ENCODE results near the gene GNG7.
"Not testable (repeated sequence)": the region's sequence is repeated elsewhere in the genome, so short reads cannot be mapped to it uniquely, and the experiment has no call there.

Gene GNG7

DNA sequence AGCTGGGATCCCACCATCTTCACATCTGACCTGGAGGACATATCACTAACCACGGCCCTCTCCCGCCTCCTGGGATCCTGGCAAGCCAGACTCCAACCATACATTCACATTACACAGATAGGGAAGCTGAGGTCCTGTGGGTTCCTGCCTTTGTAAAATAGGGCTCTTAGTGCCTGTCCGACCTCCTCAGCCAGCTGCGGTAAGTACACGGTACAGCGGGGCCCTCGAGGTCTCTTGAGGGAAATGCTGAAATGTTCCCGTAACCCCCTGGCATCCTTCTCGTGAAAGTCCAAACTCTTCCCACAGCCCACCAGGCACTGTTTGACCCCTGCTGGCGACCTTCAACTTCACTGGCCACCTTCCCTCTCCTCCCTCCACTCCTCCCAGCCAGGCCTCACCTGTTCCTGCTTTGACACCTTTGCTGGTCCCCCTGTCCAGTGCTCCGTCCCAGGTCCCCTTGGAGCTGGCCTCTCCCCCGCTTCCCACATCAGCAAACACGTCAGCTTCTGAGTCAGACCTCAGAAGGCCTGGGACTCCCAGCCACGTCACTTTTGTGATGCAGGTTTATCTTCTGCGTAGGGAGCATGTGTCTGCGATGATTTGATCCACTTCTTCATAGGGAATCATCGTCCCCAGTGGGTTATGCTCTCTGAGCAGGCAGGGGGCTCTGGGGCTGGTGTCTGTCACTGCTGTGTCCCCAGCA is 8.8 kb upstream of the GNG7 start:
- DNase-seq = no peak

DNA sequence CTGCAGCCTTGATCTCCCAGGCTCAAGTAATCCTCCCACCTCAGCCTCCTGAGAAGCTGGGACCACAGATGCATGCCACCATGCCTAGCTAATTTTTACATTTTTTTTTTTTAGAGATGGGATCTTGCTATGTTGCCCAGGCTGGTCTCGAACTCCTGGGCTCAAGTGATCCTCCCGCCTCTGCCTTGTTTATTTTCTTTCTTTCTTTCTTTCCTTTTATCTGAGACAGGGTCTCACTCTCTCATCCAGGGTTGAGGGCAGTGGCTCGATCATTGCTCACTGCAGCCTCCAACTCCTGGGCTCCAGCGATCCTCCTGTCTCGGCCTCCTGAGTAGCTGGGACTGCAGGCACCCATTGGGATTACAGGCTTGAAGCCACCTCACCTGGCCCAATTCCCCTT is 3.8 kb upstream of the GNG7 start:
- DNase-seq = no peak

DNA sequence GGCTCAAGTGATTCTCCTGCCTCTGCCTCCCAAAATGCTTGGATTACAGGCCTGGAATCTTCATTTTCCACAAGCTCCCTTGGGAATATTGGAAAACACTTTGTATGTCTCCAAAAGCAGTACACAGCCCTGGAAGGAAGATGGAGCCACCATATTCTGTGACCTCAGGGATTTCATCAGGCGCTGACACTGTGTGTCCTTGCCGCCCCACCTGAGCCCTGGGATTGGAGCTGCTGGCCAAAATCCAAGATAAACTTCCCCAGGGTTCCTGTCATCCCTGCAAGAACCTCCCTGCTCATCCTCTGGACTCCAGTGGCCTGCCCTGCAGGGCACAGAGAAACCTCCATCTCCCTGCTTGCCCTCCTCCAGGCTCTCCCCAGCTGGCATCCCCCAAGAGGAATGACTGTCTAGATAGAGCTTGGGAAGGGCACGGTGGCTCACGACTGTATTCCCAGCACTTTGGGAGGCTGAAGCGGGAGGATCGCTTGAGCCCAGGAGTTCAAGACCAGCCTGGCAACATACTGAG is 1.3 kb upstream of the GNG7 start:
- DNase-seq = no peak

DNA sequence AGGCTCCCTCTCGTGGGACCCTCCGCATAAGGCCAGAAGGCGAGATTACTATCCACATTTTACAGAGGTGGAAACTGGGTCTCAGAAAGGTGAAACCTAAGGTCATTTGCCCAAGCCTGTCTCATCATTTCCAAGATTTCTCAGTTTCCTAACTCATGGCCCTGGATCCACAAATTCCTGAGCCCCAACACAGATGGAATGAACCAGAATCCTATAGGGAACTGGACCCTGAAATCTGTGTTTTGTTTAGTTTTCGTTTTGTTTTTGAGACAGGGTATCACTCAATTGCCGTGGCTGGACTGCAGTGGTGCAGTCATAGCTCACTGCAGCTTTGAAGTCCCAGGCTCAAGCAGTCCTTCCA is 563 bp upstream of the GNG7 start:
- DNase-seq = no peak

DNA sequence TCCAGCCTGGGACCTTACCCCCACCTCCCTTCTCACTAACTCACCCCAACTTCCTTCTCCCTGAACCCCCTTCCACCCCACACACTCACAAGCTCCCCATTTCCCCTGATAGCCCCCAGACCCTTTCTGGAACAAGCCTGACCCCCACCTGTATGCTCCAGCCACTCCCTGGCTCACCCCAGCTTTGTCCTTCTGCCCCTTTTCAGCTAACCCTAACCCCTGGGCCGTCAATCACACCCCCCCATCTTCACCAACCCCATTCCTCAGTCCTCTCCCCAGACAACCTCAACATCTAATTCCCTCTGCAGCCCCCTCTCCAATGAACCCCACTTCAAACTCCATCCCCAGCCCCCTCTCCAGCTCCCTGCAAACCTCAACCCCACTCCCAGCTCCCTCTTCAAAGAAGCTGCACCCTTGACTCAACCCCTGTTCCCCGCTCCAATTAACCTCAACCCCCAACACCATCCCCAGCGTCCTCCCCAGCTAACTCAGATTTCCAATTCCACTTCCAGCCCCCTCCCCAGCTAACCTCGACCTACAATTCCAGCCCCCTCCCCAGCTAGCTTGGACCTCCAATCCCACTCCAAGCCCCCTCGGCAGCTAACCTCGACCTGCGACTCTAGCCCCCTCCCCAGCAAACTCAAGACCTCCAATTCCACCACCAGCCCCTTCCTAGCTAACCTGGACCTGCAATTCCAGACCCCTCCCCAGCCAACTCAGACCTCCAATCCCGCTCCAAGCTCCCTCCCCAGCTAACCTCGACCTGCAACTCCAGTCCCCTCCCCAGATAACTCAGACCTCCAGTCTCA is 929 bp downstream of the GNG7 start:
- DNase-seq = no peak

DNA sequence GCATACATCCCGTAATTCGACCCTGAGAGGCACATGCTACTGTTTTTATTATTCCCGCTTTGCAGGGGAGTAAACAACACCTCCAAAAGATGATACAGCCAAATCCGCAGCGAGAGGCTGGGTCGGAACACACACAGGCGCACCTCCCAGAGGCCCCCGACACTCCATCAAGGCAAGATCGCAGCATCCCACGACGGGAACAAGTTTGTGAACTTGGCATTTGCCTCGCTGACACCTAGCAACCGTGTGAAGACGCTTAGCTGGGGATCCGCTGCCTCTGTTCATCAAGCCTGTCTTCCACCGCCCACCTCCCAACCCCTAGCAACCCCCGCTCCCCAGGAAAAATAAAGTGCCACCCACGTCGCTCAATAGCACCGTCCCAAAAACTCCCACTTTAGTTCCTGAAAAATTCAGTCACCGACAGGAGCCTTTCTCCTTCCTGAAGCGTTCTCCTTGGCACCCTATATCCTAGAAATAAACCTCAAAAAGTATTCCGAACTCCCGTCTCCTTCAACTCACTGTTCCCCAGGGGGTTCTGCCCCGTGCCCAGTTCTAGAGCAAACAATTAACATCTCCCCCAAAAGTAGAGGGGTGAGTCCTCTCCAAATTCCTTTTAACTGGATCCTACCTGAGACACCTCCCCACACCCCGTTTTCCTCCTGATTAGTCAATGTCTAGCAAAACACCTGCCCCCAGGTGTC is 1.7 kb downstream of the GNG7 start:
- DNase-seq = no peak

DNA sequence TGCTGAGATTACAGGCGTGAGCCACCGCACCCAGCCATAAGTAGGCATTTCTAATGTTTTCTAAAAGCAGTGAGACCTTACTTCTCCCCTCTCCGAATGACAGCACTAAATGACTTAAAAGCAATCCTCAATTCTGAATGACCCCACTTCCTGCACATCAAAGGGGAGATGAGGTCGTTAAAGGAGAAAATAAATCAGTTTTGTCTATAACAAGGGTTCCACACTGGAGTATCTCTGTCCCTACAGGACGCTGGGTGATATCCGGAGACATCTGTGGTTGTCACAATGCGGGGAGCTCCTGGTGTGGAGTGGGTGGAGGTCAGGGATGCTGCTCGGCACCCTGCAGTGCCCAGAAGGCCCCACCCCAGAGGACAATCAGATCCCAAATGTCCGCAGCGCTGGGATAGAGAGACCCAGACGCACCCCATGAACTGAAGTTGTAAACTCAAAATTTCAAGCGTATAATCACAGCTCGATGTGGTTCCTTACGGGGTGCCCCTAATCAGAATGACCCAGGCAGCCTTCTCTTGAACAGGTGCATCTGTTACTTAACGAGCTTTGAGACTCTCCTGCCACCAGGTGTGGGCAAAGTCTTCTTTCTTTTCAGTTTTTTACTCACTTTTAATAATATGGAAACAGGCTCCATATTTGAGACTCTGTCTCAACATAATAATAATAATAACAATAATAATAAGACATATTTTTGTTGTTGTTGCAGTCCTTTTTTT is 2.9 kb downstream of the GNG7 start:
- no peak for DNase-seq

DNA sequence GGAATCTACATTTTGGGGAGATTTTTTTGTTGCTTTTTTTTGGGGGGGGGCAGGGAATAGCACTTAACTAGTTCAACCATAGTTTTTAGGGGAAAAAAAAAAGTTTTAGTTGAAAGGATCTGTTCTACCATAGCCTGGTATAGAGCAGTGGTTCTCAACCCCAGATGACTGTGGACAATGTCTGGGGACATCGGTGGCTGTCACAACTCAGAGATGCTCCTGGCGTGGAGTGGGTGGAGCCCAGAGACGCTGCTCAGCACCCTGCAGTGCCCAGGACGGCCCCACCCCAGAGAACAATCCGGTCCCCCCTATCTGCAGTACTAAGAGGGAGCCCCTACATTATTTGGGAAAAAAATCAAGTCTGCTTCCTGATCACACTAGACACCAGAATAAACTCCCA is 8.3 kb downstream of the GNG7 start:
- no peak for DNase-seq

DNA sequence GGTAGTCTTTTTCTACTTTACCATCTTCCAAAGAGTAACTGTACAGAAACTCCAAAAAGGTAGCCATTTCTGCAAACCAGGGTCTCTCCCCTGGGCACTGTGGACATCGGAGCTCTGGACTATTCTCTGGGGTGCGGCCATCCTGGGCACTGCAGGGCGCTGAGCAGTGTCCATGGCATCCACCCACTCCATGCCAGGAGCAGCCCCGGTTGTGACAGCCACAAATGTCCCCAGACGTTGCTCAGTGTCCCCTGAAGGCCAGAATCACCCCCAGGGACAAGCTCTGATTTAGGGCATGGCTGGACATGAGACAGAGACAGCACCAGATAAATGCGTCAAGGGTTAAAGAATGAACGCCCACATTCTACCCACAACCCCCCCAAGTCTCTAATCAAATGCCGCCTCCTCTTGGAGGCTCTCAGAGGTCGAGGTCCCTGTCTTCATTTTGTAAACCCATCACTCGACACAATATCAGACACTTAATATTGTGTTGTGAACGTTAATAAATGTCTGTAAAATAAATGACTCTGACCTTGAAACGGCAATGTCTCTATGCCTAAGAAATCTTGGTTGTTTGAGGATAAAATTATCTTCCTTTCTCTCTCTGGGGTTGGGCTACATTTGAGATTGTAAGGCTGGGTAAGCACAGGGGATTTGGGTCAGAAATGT is 8.9 kb downstream of the GNG7 start:
- DNase-seq = no peak

DNA sequence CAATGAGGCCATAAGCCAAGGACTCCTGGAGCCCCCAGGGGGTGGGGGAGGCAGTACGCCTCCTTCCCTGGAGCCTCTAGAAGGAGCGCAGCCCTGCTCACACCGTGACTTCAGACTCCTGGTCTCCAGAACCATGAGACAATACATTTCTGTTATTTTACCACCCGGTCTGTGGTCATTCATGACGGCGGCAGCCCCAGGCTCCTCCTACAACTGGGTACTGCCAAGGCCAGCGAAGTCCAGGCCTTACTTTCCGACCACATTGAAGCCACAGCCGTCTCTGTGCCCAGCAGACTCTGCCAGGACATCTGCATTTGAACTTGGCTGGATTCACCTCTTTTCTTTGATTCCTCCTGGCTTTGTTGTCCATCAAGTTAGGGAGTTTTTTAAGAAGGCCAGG is 10.5 kb downstream of the GNG7 start:
- no peak for DNase-seq

DNA sequence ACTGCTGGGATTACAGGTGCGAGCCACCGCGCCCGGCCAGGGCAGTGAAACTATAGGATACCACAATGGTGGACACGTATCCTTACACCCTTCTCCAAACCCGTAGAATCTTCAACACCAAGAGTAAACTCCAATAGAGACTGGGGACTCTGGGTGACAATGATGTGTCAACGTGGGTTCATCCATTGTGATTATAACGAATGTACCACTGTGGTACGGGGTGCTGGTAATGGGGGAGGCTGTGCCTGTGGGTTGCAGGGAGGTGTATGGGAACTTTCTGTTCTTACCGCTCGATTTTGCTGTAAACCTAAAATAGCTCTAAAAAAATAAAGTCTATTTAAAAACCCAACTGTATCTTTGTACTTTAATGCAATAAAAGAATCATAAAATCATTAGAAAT is 11.6 kb downstream of the GNG7 start:
- no peak for DNase-seq

DNA sequence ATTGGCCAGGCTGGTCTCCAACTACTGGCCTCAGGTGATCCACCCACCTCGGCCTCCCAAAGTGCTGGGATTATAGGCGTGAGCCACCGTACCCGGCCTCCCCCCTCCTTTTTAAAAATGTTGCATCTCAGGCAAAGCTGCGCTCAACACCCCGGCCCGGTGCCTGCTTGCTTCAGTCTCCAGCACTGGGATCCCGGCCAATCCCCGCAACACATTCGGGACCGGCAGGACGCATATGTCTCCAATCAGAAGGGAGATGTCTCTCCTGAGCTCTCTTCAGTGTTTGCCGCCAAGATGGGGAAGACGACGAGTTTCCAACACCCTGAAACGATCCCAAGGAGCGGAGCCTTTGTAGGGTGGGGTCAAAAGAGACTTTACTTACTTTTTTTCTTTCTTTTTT is 16.1 kb downstream of the GNG7 start:
- no peak for DNase-seq

DNA sequence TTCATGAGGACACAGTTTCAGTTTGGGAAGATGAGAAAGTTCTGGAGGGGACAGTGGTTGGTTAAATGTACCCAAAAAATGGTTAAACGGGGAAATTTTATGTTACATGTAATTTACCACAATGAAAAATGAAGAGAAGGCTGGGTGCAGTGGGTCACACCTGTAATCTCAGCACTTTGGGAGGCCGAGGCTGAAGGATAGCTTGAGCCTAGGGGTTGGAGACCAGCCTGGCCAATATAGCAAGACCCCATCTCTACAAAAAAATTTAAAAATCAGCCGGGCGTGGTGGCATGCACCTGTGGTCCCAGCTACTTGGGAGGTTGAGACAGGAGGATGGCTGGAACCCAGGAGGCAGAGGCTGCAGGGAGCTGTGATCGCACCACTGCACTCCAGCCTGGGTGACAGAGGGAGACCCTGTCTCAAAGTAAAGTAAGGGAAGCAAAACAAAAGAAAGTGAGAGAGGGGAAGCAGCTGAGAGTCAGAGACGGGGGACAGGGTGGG is 17.2 kb downstream of the GNG7 start:
- DNase-seq = no peak

DNA sequence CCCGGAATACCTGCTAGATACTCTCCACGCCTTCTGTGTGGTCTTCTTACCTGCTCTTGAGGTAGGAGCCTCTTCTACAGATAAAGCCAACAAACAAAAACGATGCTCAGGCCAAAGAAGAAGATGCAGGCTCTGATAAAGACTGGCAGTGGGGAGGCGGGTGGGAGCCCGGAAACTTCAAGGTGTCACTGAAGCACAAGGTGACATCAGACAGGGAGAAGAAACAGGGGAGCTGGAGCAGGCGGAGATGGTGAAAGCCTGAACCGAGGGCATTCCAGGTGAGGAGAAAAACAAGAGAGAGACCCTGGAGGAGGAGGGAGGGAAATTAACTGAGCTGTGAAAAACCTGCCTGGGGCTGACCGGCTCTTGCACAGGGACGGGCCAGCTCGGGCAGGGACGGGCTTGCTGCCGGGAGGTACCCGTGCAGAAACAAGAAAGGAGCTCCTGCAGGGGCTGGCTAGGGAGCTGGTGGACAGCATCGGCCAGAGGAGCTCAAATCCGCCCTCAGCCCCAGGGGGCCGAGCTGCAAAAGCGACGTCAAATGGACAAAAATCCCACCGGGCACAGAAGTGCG is 19.0 kb downstream of the GNG7 start:
- no peak for DNase-seq

DNA sequence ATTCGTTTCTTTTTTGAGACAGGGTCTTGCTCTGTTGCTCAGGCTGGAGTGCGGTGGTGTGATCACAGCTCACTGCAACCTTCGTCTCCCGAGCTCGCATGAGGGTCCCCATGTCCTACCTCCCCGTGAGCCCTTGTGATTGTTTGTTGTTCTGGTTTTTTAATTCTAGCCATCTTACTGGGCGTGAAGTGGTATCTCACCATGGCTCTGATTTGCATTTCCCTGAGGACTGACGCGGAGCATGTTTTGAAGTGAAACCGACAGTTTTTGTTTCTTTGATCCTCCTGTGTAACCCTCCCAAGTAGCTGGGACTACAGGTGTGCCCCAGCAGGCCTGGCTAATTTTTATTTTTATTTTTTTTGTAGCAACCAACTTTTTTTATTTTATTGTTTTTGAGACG is 21.7 kb downstream of the GNG7 start:
- DNase-seq = no peak

DNA sequence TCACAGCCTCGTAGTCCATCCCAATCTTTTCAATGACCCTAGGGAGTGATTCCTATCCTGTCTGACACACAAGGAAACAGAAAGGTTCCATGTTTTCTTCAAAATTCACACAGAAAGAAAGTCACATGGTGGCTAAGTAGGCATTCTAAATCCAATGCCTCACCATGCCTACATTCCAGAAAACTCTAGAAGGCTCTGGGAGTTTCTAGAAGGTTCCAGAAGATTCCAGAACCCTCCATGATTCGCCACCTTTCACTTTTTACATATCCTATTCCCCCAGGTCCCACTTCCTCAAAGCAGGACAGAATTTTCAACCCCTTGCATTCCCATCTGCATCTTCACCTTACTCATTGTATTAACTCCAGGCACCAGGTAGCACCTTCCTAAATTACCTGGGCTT is 23.1 kb downstream of the GNG7 start:
- no peak for DNase-seq

DNA sequence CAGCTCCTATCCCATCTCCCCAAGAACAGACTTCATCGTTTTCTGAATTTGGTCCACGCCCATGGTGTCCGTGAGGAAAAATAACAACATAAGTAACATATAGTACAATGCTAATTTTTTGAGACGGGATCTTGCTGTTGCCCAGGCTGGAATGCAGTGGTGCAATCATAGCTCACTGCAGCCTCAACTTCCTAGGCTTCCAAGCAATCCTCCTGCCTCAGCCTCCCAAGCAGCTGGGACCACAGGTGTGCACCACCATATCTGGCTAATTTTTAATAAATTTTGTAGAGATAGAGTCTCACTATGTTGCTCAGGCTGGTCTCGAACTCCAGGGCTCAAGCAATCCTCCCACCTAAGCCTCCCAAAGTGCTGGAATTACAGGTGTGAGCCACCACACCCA is 23.5 kb downstream of the GNG7 start:
- DNase-seq = not testable (repeated sequence)

DNA sequence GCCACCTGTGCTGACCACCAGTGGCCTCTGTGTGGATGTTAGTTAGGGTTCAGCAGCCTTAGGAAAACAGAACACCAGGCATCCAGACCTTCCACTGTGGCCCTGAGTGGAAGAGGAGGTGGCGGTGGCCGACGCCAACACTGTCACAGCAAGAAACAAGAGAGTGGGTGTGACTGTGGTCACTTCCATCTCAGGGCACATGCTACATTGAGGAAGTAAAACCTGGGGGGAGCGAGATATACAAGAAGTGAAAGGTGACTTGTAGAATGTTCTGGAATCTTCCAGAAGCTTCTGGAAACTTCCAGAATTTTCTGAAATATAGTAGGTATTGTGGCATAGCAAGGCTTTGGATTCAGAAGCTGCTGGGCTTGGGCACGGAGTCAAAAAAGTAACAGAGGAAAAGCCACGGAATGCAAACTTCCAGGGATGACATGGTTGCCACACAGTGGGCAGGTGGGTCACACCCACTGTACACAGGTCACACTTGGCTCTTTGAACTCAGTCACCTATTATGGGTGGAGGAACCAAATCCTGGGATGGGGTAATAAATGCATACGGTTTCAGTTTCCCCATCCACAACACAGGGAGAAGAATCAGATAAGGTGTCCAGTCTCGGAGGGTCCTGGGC is 24.3 kb downstream of the GNG7 start:
- DNase-seq = no peak

DNA sequence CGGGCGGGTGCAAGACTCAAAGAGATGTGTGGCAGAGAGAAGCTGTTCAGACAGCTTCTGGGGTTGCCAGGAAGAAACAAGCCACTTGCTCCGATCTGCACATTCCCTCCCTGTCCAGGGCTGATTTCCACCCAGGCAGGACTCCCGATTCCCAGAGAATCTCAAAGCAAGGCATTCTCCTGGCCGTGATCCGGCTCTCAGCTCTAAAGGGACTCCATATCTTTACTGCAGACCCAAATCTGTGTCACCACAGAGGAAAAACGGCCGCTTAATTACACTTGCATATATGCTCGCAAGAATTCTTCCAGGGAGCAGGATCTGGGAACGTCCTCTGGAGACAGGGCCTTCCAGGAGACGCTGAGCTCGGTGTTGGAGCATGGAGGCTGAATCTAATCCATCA is 25.7 kb downstream of the GNG7 start:
- no peak for DNase-seq

DNA sequence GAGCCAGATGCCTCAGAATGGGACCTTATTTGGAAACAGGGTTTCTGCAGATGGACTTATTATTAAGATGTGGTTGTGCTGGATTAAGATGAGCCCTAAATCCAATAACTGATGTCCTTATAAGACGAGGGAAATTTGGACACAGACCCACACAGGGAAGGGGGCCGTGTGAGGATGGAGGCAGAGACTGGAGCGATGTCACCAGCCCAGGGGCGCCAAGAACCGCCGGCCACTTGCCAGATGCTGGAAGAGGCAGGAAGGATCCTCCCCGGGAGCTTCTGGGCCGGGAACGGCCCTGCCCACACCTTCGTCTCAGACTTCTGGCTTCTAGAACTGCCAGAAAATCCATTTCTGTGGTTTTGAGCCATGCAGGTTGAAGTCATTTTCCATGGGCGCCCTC is 26.6 kb downstream of the GNG7 start:
- no peak for DNase-seq

DNA sequence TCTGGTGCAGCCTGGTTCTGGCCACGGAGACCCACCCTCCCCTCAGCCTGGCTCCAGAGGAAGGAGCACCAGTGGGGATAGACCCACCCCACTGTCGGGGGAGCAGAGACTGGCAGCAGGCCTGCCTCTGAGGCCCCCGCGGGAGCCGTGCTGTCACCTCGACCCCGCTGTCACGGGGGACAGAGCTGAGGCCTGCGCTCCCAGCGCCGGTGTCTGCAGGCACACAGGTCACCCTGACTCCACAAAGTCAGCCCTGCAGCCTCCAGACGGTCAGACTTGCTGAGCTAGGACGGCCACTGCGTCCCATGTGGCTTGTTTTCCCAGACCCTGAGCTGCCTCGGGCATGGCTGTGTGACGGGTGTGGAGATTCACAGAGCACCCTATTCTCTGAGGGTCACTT is 32.3 kb downstream of the GNG7 start:
- DNase-seq = no peak

Measured in CD4-positive, alpha-beta T cell treated with Interleukin-4 for 4 hours (primary cell).